Ovary (tissue), 3 donors: Measurements from ENCODE around the gene KRTAP6-2.

ENCODE experiments used
- EP300 ChIP-seq: sonication (generic); formaldehyde crosslinking; IDR thresholded peaks from one replicate; pipeline ENCODE4 v1.6.1; 2017; ENCODE audit warnings: antibody characterized with exemption
- TF ChIP-seq, protein P1 (sequence below), 3 donors: fragments of 450-650 bp in 2 of 3; fragments of 200-600 bp in 1 of 3; IDR thresholded peaks; one replicate each; pipeline versions ENCODE4 v1.5.1 to v1.8.0; 2016 to 2022; ENCODE audit warnings: antibody characterized with exemption in 3 of 3, mild to moderate bottlenecking in 1 of 3
- donor health status: DM: no; HTN: no; CAD: no.

DNA sequence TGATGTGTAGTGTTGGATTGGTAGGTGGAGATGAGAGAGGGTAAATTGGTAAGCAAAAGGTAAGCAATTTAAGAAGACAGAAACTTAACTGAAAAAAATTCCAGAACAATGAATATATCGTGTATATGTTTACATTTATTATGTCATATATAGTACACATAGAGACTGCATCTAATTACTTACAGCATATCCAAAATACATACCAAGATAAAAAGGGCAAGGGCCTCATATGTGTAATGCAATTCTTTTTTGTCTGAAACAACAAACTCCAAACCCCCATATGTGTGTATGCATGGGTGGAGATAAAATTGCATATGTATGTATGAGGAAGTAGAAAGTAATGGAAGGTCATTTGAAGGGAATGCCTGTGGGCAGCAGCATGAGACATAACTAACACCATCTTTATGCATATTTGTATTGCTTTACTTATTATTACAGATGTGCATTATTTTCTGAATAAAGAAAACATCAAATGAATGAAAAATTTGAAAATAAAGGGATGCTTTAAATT lies 48.3 kb upstream of the KRTAP6-2 start:
- TF ChIP-seq, protein P1, sequence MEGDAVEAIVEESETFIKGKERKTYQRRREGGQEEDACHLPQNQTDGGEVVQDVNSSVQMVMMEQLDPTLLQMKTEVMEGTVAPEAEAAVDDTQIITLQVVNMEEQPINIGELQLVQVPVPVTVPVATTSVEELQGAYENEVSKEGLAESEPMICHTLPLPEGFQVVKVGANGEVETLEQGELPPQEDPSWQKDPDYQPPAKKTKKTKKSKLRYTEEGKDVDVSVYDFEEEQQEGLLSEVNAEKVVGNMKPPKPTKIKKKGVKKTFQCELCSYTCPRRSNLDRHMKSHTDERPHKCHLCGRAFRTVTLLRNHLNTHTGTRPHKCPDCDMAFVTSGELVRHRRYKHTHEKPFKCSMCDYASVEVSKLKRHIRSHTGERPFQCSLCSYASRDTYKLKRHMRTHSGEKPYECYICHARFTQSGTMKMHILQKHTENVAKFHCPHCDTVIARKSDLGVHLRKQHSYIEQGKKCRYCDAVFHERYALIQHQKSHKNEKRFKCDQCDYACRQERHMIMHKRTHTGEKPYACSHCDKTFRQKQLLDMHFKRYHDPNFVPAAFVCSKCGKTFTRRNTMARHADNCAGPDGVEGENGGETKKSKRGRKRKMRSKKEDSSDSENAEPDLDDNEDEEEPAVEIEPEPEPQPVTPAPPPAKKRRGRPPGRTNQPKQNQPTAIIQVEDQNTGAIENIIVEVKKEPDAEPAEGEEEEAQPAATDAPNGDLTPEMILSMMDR (IDR thresholded peaks at IDR 0.05): no peak
- TF ChIP-seq EP300: no peak
